IPS-11a (cell line): Measurements from ENCODE around the gene MORN1.
"Not testable (repeated sequence)": the region's sequence is repeated elsewhere in the genome, so short reads cannot be mapped to it uniquely, and the experiment has no call there.

ENCODE experiments used
- H3K4me3 ChIP-seq: one replicate; pipeline ENCODE4 v1.5.1; 2013; ENCODE audit warnings: low read depth, low read length, control low read depth

Gene MORN1

GRCh38 chr1:2341706-2342383 lies 49.5 kb downstream of the MORN1 start:
- no peak overlapping the region for H3K4me3 ChIP-seq

GRCh38 chr1:2340918-2341254 lies 50.5 kb downstream of the MORN1 start:
- H3K4me3 ChIP-seq = no peak overlapping the region

- no peak overlapping the region for H3K4me3 ChIP-seq
Measured at GRCh38 chr1:2340086-2340917, 51.1 kb downstream of the MORN1 start.

- no peak overlapping the region for H3K4me3 ChIP-seq
Measured at GRCh38 chr1:2339206-2340085, 51.9 kb downstream of the MORN1 start.

GRCh38 chr1:2337501-2337900 lies 53.9 kb downstream of the MORN1 start:
- H3K4me3 ChIP-seq = no peak overlapping the region

GRCh38 chr1:2337081-2337480 lies 54.3 kb downstream of the MORN1 start:
- no peak overlapping the region for H3K4me3 ChIP-seq

GRCh38 chr1:2336499-2336898 lies 54.9 kb downstream of the MORN1 start:
- no peak overlapping the region for H3K4me3 ChIP-seq

GRCh38 chr1:2335721-2336455 lies 55.5 kb downstream of the MORN1 start:
- H3K4me3 ChIP-seq = no peak overlapping the region

GRCh38 chr1:2334883-2335534 lies 56.3 kb downstream of the MORN1 start:
- no peak overlapping the region for H3K4me3 ChIP-seq

GRCh38 chr1:2334366-2334765 lies 57.0 kb downstream of the MORN1 start:
- no peak overlapping the region for H3K4me3 ChIP-seq

GRCh38 chr1:2331580-2331979 lies 59.8 kb downstream of the MORN1 start:
- not testable (repeated sequence) for H3K4me3 ChIP-seq

- no peak overlapping the region for H3K4me3 ChIP-seq
Measured at GRCh38 chr1:2331200-2331544, 60.2 kb downstream of the MORN1 start.

GRCh38 chr1:2330519-2331199 lies 60.7 kb downstream of the MORN1 start:
- no peak overlapping the region for H3K4me3 ChIP-seq

- no peak overlapping the region for H3K4me3 ChIP-seq
Measured at GRCh38 chr1:2330035-2330434, 61.3 kb downstream of the MORN1 start.

- no peak overlapping the region for H3K4me3 ChIP-seq
Measured at GRCh38 chr1:2328676-2329455, 62.5 kb downstream of the MORN1 start.

- H3K4me3 ChIP-seq = no peak overlapping the region
Measured at GRCh38 chr1:2327841-2328240, 63.5 kb downstream of the MORN1 start.

GRCh38 chr1:2327162-2327561 lies 64.2 kb downstream of the MORN1 start:
- H3K4me3 ChIP-seq = not testable (repeated sequence)

GRCh38 chr1:2326524-2326923 lies 64.8 kb downstream of the MORN1 start:
- no peak overlapping the region for H3K4me3 ChIP-seq
